ENCODE results near the gene LMO7. TPM values are rescaled to one million over a fixed set of nuclear protein-coding genes. Genes with fewer than 3 reads are reported as not detected.

The LMO7 gene
- total and polyA plus RNA-seq, 2 of the 13 experiments (the other 11 are each of a cell fraction or from before 2014, with no cell fraction given), result 34.0 to 121 TPM

DNA sequence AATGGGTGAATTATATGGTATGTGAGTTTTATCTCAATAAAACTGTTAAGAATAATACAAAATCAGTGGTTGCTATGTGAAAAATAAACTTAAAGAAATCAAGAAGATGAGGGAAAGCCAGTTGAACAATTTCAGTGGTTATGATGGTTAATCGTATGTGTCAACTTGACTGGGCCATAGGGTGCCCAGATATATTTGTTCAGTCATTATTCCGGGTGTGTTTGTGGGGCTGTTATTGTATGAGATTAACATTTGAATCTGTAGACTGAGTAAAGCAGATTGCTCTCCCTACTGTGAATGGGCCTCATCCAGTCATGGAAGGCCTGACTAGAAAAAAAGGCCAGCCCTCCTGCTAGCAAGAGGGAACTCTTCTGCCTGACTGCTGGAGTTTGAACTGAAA is 109.3 kb downstream of the LMO7 start:
- Histone ChIP-seq H3K4me3 (replicated peaks in 1 of 3; ENCODE audit: insufficient read depth in 1 of 3, low read depth in 2 of 3, low read length in 3 of 3) (no peak overlapping the region), H3K79me2 (ENCODE audit: insufficient read depth, low read length) (no peaks in the 10 kb centered on the region), H4K20me1 (ENCODE audit: insufficient read depth, low read length) (no peaks in the 10 kb centered on the region), H3K4me2 (ENCODE audit: low read depth, low read length) (no peak overlapping the region), H3K9ac (ENCODE audit: insufficient read depth, low read depth, low read length) (no peak overlapping the region), H3K27me3 (ENCODE audit: control insufficient read depth in 1 of 2, insufficient read depth in 2 of 2, low read length in 2 of 2) (no peaks in the 10 kb centered on the region), H3K36me3 (replicated peaks in 1 of 2; ENCODE audit: control insufficient read depth in 1 of 2, insufficient read depth in 2 of 2, low read length in 2 of 2) (no peaks in the 10 kb centered on the region), H3K9me3 (ENCODE audit: low read length) (no peaks in the 10 kb centered on the region), H2AFZ (ENCODE audit: low read length) (no peak overlapping the region), H3K4me1 (ENCODE audit: insufficient read depth, low read length) (peaks cover 12% of the 10 kb centered on the region), H3K27ac (ENCODE audit: extremely low read length, insufficient read depth, low read length) (no peak overlapping the region)
- BruUV-seq (replicated peaks), result no TSS peak
- FAIRE-seq (no peak), DNase-seq (ENCODE audit: low spot score) (no peak), ATAC-seq (no peak)
- POLR2A ChIA-PET, result no interaction called here
- 86% methylated on average over 2 of the region's 2 CpGs for WGBS (ENCODE audit: low lambda C conversion rate)
- CTCF ChIA-PET (ENCODE audit: low intra/inter-chr PET ratio, low total read pairs), result no interaction called here
- TF ChIP-seq BRD4 (CRISPR knock-in tag; IDR thresholded peaks at IDR 0.05), result no peak
- no peak for TF ChIP-seq ZNF562 (CRISPR knock-in tag; IDR thresholded peaks at IDR 0.05; ENCODE audit: borderline replicate concordance)
- no peak for TF ChIP-seq NFYC (CRISPR knock-in tag; IDR thresholded peaks at IDR 0.05)
- no peak for TF ChIP-seq ZNF501 (CRISPR knock-in tag; IDR thresholded peaks at IDR 0.05)
- TF ChIP-seq ZNF230 (CRISPR knock-in tag; IDR thresholded peaks at IDR 0.05), result no peak
- intact Hi-C loops (cut with micrococcal nuclease; ENCODE audit: unreplicated experiment) (no loop called here), in situ Hi-C loops (cut with HindIII; ENCODE audit: extremely low pct_ligation_motif_present, low pct_unique_long_range_greater_than_20kb) (no loop called here)

DNA sequence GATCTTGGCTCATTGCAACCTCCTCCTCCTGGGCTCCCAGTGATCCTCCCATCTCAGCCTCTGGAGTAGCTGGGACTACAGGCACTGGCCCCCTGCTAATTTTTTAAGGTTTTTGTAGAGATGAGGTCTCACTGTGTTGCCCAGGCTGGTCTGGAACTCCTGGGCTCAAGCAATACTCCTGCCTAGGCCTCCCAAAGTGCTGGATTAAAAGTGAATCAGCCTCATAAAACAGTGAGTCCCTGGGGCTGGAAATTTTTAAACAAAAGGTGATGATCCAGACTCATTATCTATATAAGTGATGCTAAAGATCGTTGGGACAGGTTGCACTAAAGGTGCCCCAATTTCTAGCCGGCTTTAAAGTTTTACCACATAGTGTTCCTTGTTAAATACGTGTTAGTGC is 112.7 kb downstream of the LMO7 start:
- Histone ChIP-seq H3K9ac (ENCODE audit: insufficient read depth, low read depth, low read length) (no peak overlapping the region), H3K4me3 (replicated peaks in 1 of 3; ENCODE audit: insufficient read depth in 1 of 3, low read depth in 2 of 3, low read length in 3 of 3) (no peak overlapping the region), H3K9me3 (ENCODE audit: low read length) (no peaks in the 10 kb centered on the region), H3K27ac (ENCODE audit: extremely low read length, insufficient read depth, low read length) (no peak overlapping the region), H2AFZ (ENCODE audit: low read length) (no peak overlapping the region), H4K20me1 (ENCODE audit: insufficient read depth, low read length) (no peaks in the 10 kb centered on the region), H3K27me3 (ENCODE audit: control insufficient read depth in 1 of 2, insufficient read depth in 2 of 2, low read length in 2 of 2) (no peaks in the 10 kb centered on the region), H3K4me2 (ENCODE audit: low read depth, low read length) (no peak overlapping the region), H3K36me3 (replicated peaks in 1 of 2; ENCODE audit: control insufficient read depth in 1 of 2, insufficient read depth in 2 of 2, low read length in 2 of 2) (no peaks in the 10 kb centered on the region), H3K4me1 (ENCODE audit: insufficient read depth, low read length) (peaks cover 12% of the 10 kb centered on the region), H3K79me2 (ENCODE audit: insufficient read depth, low read length) (no peaks in the 10 kb centered on the region)
- in situ Hi-C loops (cut with HindIII; ENCODE audit: extremely low pct_ligation_motif_present, low pct_unique_long_range_greater_than_20kb), result no loop called here
- intact Hi-C loops (cut with micrococcal nuclease; ENCODE audit: unreplicated experiment), result no loop called here
- BruUV-seq (replicated peaks), result no TSS peak
- FAIRE-seq, result no peak
- ATAC-seq, result no peak
- CTCF ChIA-PET (ENCODE audit: low intra/inter-chr PET ratio, low total read pairs), result no interaction called here
- WGBS (ENCODE audit: low lambda C conversion rate), result 80% methylated on average over 3 of the region's 3 CpGs
- POLR2A ChIA-PET, result interaction anchor here (2.0 kb wide), 1 partner anchor 11 kb away, joined by 6 read pairs; no protein-coding TSS in a partner anchor
- no peak for DNase-seq (ENCODE audit: low spot score)
- TF ChIP-seq ZNF256 (CRISPR knock-in tag; conservative IDR thresholded peaks at IDR 0.05), result no peak
- TF ChIP-seq HES4 (CRISPR knock-in tag; IDR thresholded peaks at IDR 0.05; ENCODE audit: borderline replicate concordance), result no peak
- TF ChIP-seq, protein P1, sequence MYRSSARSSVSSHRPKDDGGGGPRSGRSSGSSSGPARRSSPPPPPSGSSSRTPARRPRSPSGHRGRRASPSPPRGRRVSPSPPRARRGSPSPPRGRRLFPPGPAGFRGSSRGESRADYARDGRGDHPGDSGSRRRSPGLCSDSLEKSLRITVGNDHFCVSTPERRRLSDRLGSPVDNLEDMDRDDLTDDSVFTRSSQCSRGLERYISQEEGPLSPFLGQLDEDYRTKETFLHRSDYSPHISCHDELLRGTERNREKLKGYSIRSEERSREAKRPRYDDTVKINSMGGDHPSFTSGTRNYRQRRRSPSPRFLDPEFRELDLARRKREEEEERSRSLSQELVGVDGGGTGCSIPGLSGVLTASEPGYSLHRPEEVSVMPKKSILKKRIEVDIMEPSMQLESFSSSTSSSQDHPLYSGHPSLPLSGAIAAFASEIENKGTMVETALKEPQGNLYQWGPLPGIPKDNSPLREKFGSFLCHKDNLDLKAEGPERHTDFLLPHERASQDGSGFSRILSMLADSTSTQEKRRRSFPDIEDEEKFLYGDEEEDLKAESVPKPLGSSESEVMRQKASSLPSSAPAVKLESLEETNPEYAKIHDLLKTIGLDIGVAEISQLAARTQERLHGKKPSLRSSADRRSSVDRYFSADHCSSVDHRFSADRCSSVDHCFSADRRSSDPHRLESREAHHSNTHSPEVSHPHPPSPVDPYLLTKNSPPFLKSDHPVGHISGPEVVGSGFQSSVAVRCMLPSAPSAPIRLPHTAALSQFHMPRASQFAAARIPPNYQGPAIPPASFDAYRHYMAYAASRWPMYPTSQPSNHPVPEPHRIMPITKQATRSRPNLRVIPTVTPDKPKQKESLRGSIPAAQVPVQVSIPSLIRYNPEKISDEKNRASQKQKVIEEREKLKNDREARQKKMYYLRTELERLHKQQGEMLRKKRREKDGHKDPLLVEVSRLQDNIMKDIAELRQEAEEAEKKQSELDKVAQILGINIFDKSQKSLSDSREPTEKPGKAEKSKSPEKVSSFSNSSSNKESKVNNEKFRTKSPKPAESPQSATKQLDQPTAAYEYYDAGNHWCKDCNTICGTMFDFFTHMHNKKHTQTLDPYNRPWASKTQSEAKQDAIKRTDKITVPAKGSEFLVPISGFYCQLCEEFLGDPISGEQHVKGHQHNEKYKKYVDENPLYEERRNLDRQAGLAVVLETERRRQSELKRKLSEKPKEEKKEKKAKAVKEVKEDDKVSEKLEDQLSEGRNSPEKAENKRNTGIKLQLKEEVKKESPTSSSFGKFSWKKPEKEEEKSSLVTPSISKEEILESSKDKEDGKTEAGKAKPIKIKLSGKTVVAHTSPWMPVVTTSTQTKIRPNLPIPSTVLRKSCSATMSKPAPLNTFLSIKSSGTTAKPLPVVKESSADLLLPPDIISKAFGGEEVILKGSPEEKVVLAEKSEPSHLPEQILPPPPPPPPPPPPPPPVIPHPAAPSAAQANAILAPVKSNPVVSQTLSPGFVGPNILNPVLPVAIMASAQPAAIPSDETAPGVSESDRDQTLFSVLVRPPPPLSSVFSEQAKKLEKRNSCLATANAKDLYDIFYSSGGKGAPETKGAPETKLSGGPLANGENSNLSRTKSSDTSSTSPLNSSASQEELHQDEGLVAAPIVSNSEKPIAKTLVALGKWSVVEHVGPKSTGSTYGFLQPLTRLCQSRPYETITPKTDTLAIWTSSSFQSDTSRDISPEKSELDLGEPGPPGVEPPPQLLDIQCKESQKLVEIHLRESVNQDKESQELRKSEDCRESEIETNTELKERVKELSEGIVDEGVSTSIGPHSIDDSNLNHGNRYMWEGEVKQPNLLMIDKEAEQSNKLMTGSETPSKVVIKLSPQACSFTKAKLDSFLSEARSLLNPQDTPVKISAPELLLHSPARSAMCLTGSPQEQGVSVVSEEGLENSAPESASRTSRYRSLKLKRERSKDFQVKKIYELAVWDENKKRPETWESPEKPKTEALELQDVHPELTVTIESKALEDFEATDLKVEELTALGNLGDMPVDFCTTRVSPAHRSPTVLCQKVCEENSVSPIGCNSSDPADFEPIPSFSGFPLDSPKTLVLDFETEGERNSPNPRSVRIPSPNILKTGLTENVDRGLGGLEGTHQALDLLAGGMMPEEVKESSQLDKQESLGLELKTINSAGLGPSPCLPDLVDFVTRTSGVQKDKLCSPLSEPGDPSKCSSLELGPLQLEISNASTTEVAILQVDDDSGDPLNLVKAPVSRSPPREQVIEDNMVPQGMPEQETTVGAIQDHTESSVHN (CRISPR knock-in tag; IDR thresholded peaks at IDR 0.05), result no peak
- no peak for TF ChIP-seq ZNF589 (CRISPR knock-in tag; conservative IDR thresholded peaks at IDR 0.05)
- TF ChIP-seq, protein P2, sequence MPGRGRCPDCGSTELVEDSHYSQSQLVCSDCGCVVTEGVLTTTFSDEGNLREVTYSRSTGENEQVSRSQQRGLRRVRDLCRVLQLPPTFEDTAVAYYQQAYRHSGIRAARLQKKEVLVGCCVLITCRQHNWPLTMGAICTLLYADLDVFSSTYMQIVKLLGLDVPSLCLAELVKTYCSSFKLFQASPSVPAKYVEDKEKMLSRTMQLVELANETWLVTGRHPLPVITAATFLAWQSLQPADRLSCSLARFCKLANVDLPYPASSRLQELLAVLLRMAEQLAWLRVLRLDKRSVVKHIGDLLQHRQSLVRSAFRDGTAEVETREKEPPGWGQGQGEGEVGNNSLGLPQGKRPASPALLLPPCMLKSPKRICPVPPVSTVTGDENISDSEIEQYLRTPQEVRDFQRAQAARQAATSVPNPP (CRISPR knock-in tag; IDR thresholded peaks at IDR 0.05), result no peak
- no peak for TF ChIP-seq XBP1 (CRISPR knock-in tag; IDR thresholded peaks at IDR 0.05)

All from HepG2 (cell line).